Neuronal stem cell (in vitro differentiated cells): ENCODE results near the gene GLRX.
"Not testable (repeated sequence)": the region's sequence is repeated elsewhere in the genome, so short reads cannot be mapped to it uniquely, and the experiment has no call there.

Source experiments
- DNase-seq: peaks from one replicate; pipeline ENCODE4 v3.0.0-alpha.2; 2013; ENCODE audit warnings: low spot score
- H2AFZ ChIP-seq: one replicate; pipeline ENCODE4 v1.6.1; 2013; ENCODE audit warnings: mild to moderate bottlenecking, low read length, inconsistent platforms
- H2AK5ac ChIP-seq: 2 replicates; pipeline ENCODE4 v1.6.1; 2013; ENCODE audit warnings: low read depth, mild to moderate bottlenecking, inconsistent platforms, low read length, moderate library complexity, mixed read lengths
- H2BK120ac ChIP-seq: 2 replicates; pipeline ENCODE4 v1.6.1; 2013; ENCODE audit warnings: low read depth, mild to moderate bottlenecking, inconsistent platforms, low read length, moderate library complexity, mixed read lengths
- H2BK12ac ChIP-seq: one replicate; pipeline ENCODE4 v1.6.1; 2013; ENCODE audit warnings: low read length, inconsistent platforms
- H2BK15ac ChIP-seq: 2 replicates; pipeline ENCODE4 v1.6.1; 2013; ENCODE audit warnings: mild to moderate bottlenecking, low read length, inconsistent platforms, mixed read lengths
- H2BK5ac ChIP-seq: one replicate; pipeline ENCODE4 v1.6.1; 2013; ENCODE audit warnings: inconsistent platforms, mild to moderate bottlenecking, low read length, moderate library complexity
- H3K14ac ChIP-seq: one replicate; pipeline ENCODE4 v1.6.1; 2013; ENCODE audit warnings: low read length, inconsistent platforms
- H3K18ac ChIP-seq: 2 replicates; pipeline ENCODE4 v1.6.1; 2013; ENCODE audit warnings: low read length, inconsistent platforms
- H3K23ac ChIP-seq: 2 replicates; pipeline ENCODE4 v1.6.1; 2013; ENCODE audit warnings: low read depth, mild to moderate bottlenecking, mixed read lengths, low read length, inconsistent platforms; ENCODE audit not compliant: poor library complexity
- H3K27ac ChIP-seq: replicated peaks from 3 replicates; pipeline ENCODE4 v1.5.1; 2013; ENCODE audit warnings: low read length, inconsistent platforms
- H3K27me3 ChIP-seq, 3 experiments: 2 replicates each; pipeline ENCODE4 v1.6.1; 2013; ENCODE audit warnings: low read length in 3 of 3, mild to moderate bottlenecking in 2 of 3, inconsistent platforms in 1 of 3, low read depth in 1 of 3, mixed read lengths in 1 of 3, moderate library complexity in 1 of 3; ENCODE audit not compliant: control insufficient read depth in 3 of 3, insufficient read depth in 3 of 3
- H3K36me3 ChIP-seq, 2 donors: replicated peaks in 1 of 2; 2 replicates each; pipeline ENCODE4 v1.6.1; 2013; ENCODE audit warnings: low read length in 2 of 2; ENCODE audit not compliant: control insufficient read depth in 2 of 2, insufficient read depth in 2 of 2
- H3K4ac ChIP-seq: 2 replicates; pipeline ENCODE4 v1.6.1; 2013; ENCODE audit warnings: inconsistent platforms, mild to moderate bottlenecking, low read length, moderate library complexity
- H3K4me1 ChIP-seq, 2 donors: 1 replicate in 1 of 2; 2 replicates in 1 of 2; pipeline ENCODE4 v1.6.1; 2013; ENCODE audit warnings: low read length in 2 of 2, low read depth in 1 of 2; ENCODE audit not compliant: control insufficient read depth in 2 of 2, insufficient read depth in 1 of 2
- H3K4me2 ChIP-seq: one replicate; pipeline ENCODE4 v1.6.1; 2013; ENCODE audit warnings: mild to moderate bottlenecking, low read length, inconsistent platforms; ENCODE audit not compliant: insufficient read depth, poor library complexity, severe bottlenecking
- H3K4me3 ChIP-seq, 2 donors: 2 replicates each; pipeline ENCODE4 v1.5.1; 2013; ENCODE audit warnings: low read length in 2 of 2, mild to moderate bottlenecking in 2 of 2, inconsistent platforms in 1 of 2, moderate library complexity in 1 of 2
- H3K79me1 ChIP-seq: one replicate; pipeline ENCODE4 v1.6.1; 2013; ENCODE audit warnings: low read depth, mild to moderate bottlenecking, inconsistent platforms, low read length, moderate library complexity
- H3K9ac ChIP-seq: one replicate; pipeline ENCODE4 v1.6.1; 2013; ENCODE audit warnings: mild to moderate bottlenecking, low read depth, low read length, inconsistent platforms; ENCODE audit not compliant: poor library complexity
- H3K9me3 ChIP-seq, 2 donors: replicated peaks in 1 of 2; 2 replicates each; pipeline versions ENCODE3 to v1.6.1; 2013; ENCODE audit warnings: low read length in 2 of 2, mild to moderate bottlenecking in 2 of 2, inconsistent platforms in 1 of 2, low read depth in 1 of 2, mixed read lengths in 1 of 2, moderate library complexity in 1 of 2; ENCODE audit not compliant: control insufficient read depth in 2 of 2, insufficient read depth in 1 of 2
- H4K8ac ChIP-seq: one replicate; pipeline ENCODE4 v1.6.1; 2013; ENCODE audit warnings: low read depth, mild to moderate bottlenecking, inconsistent platforms, low read length, moderate library complexity
- H4K91ac ChIP-seq: one replicate; pipeline ENCODE4 v1.6.1; 2013; ENCODE audit warnings: low read length, low read depth, mild to moderate bottlenecking, inconsistent platforms; ENCODE audit not compliant: poor library complexity
- WGBS, 2 donors: extraction: QIAGEN DNeasy Blood & Tissue Kit; methylation state at CpG; one replicate each; pipeline ENCODE4 v1.1.7; 2013; ENCODE audit warnings: missing lambda C conversion rate in 2 of 2, mixed read lengths in 1 of 2; ENCODE audit not compliant: insufficient read length in 2 of 2, insufficient replicate concordance in 1 of 2; ENCODE audit errors: extremely low coverage in 2 of 2; 5-methylcytosine and 5-hydroxymethylcytosine counted together

The GLRX gene

GRCh38 chr5:95811126-95811423, 11.5 kb downstream of the GLRX start:
- not testable (repeated sequence) for H3K4me3 ChIP-seq, H3K14ac ChIP-seq, H3K27ac ChIP-seq, H3K4ac ChIP-seq, DNase-seq, H4K91ac ChIP-seq, H3K27me3 ChIP-seq, H2BK120ac ChIP-seq, H2BK15ac ChIP-seq, H2AFZ ChIP-seq, H3K79me1 ChIP-seq, H3K18ac ChIP-seq, H2AK5ac ChIP-seq, H3K4me2 ChIP-seq, H4K8ac ChIP-seq, H3K23ac ChIP-seq, H3K9me3 ChIP-seq, H3K36me3 ChIP-seq, H2BK12ac ChIP-seq, H2BK5ac ChIP-seq, H3K9ac ChIP-seq
- peaks cover 4 to 14% of the 10 kb centered on the region in 2 donors for H3K4me1 ChIP-seq
- no CpG with 5 or more reads among the region's 6 CpGs for WGBS, 2 donors

GRCh38 chr5:95810305-95811125, 12.0 kb downstream of the GLRX start:
- WGBS, 2 donors, result no CpG with 5 or more reads among the region's 5 CpGs
- no peak overlapping the region for H2BK120ac ChIP-seq
- H3K4ac ChIP-seq, result no peak overlapping the region
- H3K4me1 ChIP-seq, result peaks cover 4 to 14% of the 10 kb centered on the region in 2 donors
- DNase-seq, result no peak
- no peaks in the 10 kb centered on the region for H3K27me3 ChIP-seq
- H3K4me3 ChIP-seq, result no peak overlapping the region
- H3K9ac ChIP-seq, result no peak overlapping the region
- no peaks in the 10 kb centered on the region for H3K79me1 ChIP-seq
- H3K18ac ChIP-seq, result no peak overlapping the region
- peaks cover 0 to under 1% of the 10 kb centered on the region in 2 donors for H3K9me3 ChIP-seq
- peak overlapping the region; percentile 53 for H2AFZ ChIP-seq
- no peaks in the 10 kb centered on the region for H3K36me3 ChIP-seq
- no peak overlapping the region for H2BK12ac ChIP-seq
- H4K8ac ChIP-seq, result no peak overlapping the region
- no peak overlapping the region for H3K23ac ChIP-seq
- H3K27ac ChIP-seq, result no peak overlapping the region
- H3K4me2 ChIP-seq, result no peak overlapping the region
- no peak overlapping the region for H2BK15ac ChIP-seq
- H2AK5ac ChIP-seq, result no peak overlapping the region
- no peak overlapping the region for H3K14ac ChIP-seq
- no peak overlapping the region for H2BK5ac ChIP-seq
- no peak overlapping the region for H4K91ac ChIP-seq

- no peak overlapping the region for H2BK120ac ChIP-seq
- H3K4me2 ChIP-seq, result no peak overlapping the region
- no peak overlapping the region for H3K23ac ChIP-seq
- no peak overlapping the region for H3K9ac ChIP-seq
- H2BK15ac ChIP-seq, result no peak overlapping the region
- H3K36me3 ChIP-seq, result no peaks in the 10 kb centered on the region
- peaks cover 4 to 10% of the 10 kb centered on the region in 2 donors for H3K4me1 ChIP-seq
- H3K79me1 ChIP-seq, result no peaks in the 10 kb centered on the region
- no peak overlapping the region for H3K4ac ChIP-seq
- no peak for DNase-seq
- H2BK12ac ChIP-seq, result no peak overlapping the region
- H4K8ac ChIP-seq, result no peak overlapping the region
- no peak overlapping the region for H3K18ac ChIP-seq
- peaks cover 0 to 2% of the 10 kb centered on the region in 2 donors for H3K9me3 ChIP-seq
- H2AFZ ChIP-seq, result peak overlapping the region; percentile 29
- no peak overlapping the region for H3K4me3 ChIP-seq
- H3K27me3 ChIP-seq, result no peaks in the 10 kb centered on the region
- H2BK5ac ChIP-seq, result no peak overlapping the region
- no peak overlapping the region for H3K27ac ChIP-seq
- H4K91ac ChIP-seq, result no peak overlapping the region
- no peak overlapping the region for H2AK5ac ChIP-seq
- WGBS, 2 donors, result no CpG with 5 or more reads among the region's 2 CpGs
- no peak overlapping the region for H3K14ac ChIP-seq
Measured at GRCh38 chr5:95809414-95809960, 13.0 kb downstream of the GLRX start.

GRCh38 chr5:95808686-95809413, 13.7 kb downstream of the GLRX start:
- DNase-seq, result no peak
- no peak overlapping the region for H2BK15ac ChIP-seq
- H3K36me3 ChIP-seq, result no peaks in the 10 kb centered on the region
- H3K27me3 ChIP-seq, result no peaks in the 10 kb centered on the region
- H3K4me2 ChIP-seq, result no peak overlapping the region
- H3K27ac ChIP-seq, result no peak overlapping the region
- no peak overlapping the region for H3K4me3 ChIP-seq
- no peak overlapping the region for H2BK120ac ChIP-seq
- no CpG with 5 or more reads among the region's 10 CpGs for WGBS, 2 donors
- peak overlapping the region; percentile 7 for H2AFZ ChIP-seq
- H2BK12ac ChIP-seq, result no peak overlapping the region
- H3K9ac ChIP-seq, result no peak overlapping the region
- H2AK5ac ChIP-seq, result no peak overlapping the region
- no peak overlapping the region for H3K23ac ChIP-seq
- no peaks in the 10 kb centered on the region for H3K79me1 ChIP-seq
- H4K8ac ChIP-seq, result peak overlapping the region; percentile 52
- H2BK5ac ChIP-seq, result no peak overlapping the region
- H3K4ac ChIP-seq, result no peak overlapping the region
- H4K91ac ChIP-seq, result no peak overlapping the region
- H3K18ac ChIP-seq, result no peak overlapping the region
- no peak overlapping the region for H3K14ac ChIP-seq
- peaks cover 4 to 10% of the 10 kb centered on the region in 2 donors for H3K4me1 ChIP-seq
- peaks cover 0 to 2% of the 10 kb centered on the region in 2 donors for H3K9me3 ChIP-seq
